Trophoblast cell (in vitro differentiated cells and primary cell): ENCODE measurements around the gene TSHR.

Source experiments
- DNase-seq, 2 donors: peaks; one replicate each; pipeline ENCODE4 v3.0.0-alpha.2; 2016
- H2AFZ ChIP-seq: 2 replicates; pipeline ENCODE4 v1.6.1; 2013; ENCODE audit warnings: low read length, moderate library complexity, mild to moderate bottlenecking; ENCODE audit not compliant: insufficient read depth, poor library complexity
- H2AK5ac ChIP-seq: 2 replicates; pipeline ENCODE4 v1.6.1; 2013; ENCODE audit warnings: mild to moderate bottlenecking, low read length
- H2BK120ac ChIP-seq: 2 replicates; pipeline ENCODE4 v1.6.1; 2013; ENCODE audit warnings: low read length, mild to moderate bottlenecking, moderate library complexity; ENCODE audit not compliant: insufficient read depth, poor library complexity
- H2BK12ac ChIP-seq: 2 replicates; pipeline ENCODE4 v1.6.1; 2013; ENCODE audit warnings: mild to moderate bottlenecking, low read length, moderate library complexity
- H2BK5ac ChIP-seq: 2 replicates; pipeline ENCODE4 v1.6.1; 2013; ENCODE audit warnings: low read length, low read depth, moderate library complexity, mild to moderate bottlenecking; ENCODE audit not compliant: poor library complexity
- H3K14ac ChIP-seq: 2 replicates; pipeline ENCODE4 v1.6.1; 2013; ENCODE audit warnings: mild to moderate bottlenecking, low read length
- H3K18ac ChIP-seq: 2 replicates; pipeline ENCODE4 v1.6.1; 2013; ENCODE audit warnings: mild to moderate bottlenecking, low read length
- H3K23ac ChIP-seq: 2 replicates; pipeline ENCODE4 v1.6.1; 2013; ENCODE audit warnings: low read length
- H3K27ac ChIP-seq: 2 replicates; pipeline ENCODE4 v1.5.1; 2013; ENCODE audit warnings: low read depth, mild to moderate bottlenecking, inconsistent platforms, low read length, moderate library complexity
- H3K27me3 ChIP-seq: 2 replicates; pipeline ENCODE4 v1.6.1; 2013; ENCODE audit warnings: inconsistent platforms, mild to moderate bottlenecking, low read length, moderate library complexity; ENCODE audit not compliant: insufficient read depth
- H3K36me3 ChIP-seq, 2 experiments: 1 replicate in 1 of 2; 2 replicates in 1 of 2; pipeline ENCODE4 v1.6.1; 2013; ENCODE audit warnings: low read length in 2 of 2, mild to moderate bottlenecking in 2 of 2, moderate library complexity in 1 of 2; ENCODE audit not compliant: insufficient read depth in 2 of 2, control insufficient read depth in 1 of 2
- H3K4ac ChIP-seq: 2 replicates; pipeline ENCODE4 v1.6.1; 2013; ENCODE audit warnings: low read depth, mild to moderate bottlenecking, low read length, moderate library complexity
- H3K4me1 ChIP-seq, 2 experiments: 1 replicate in 1 of 2; 2 replicates in 1 of 2; pipeline ENCODE4 v1.6.1; 2013; ENCODE audit warnings: low read length in 2 of 2, mild to moderate bottlenecking in 2 of 2, moderate library complexity in 1 of 2; ENCODE audit not compliant: insufficient read depth in 2 of 2, control insufficient read depth in 1 of 2
- H3K4me2 ChIP-seq: 2 replicates; pipeline ENCODE4 v1.6.1; 2013; ENCODE audit warnings: inconsistent platforms, mild to moderate bottlenecking, low read length, moderate library complexity
- H3K4me3 ChIP-seq: 2 replicates; pipeline ENCODE4 v1.5.1; 2013; ENCODE audit warnings: mild to moderate bottlenecking, low read depth, low read length, inconsistent platforms
- H3K79me1 ChIP-seq: one replicate; pipeline ENCODE4 v1.6.1; 2013; ENCODE audit warnings: low read length
- H3K79me2 ChIP-seq: 2 replicates; pipeline ENCODE4 v1.6.1; 2013; ENCODE audit warnings: low read length, mild to moderate bottlenecking; ENCODE audit not compliant: control insufficient read depth, insufficient read depth, poor library complexity
- H3K9ac ChIP-seq: 2 replicates; pipeline ENCODE4 v1.6.1; 2013; ENCODE audit warnings: mild to moderate bottlenecking, low read length
- H3K9me3 ChIP-seq: 2 replicates; pipeline ENCODE4 v1.6.1; 2013; ENCODE audit warnings: low read depth, mild to moderate bottlenecking, control low read depth, inconsistent platforms, low read length; ENCODE audit not compliant: insufficient read depth
- H4K12ac ChIP-seq: 2 replicates; pipeline ENCODE4 v1.6.1; 2013; ENCODE audit warnings: low read depth, mild to moderate bottlenecking, low read length, moderate library complexity
- H4K8ac ChIP-seq: 2 replicates; pipeline ENCODE4 v1.6.1; 2013; ENCODE audit warnings: low read depth, mild to moderate bottlenecking, low read length, moderate library complexity
- H4K91ac ChIP-seq: one replicate; pipeline ENCODE4 v1.6.1; 2013; ENCODE audit warnings: low read depth, mild to moderate bottlenecking, low read length, moderate library complexity
- WGBS: extraction: QIAGEN DNeasy Blood & Tissue Kit; methylation state at CpG from one replicate; pipeline ENCODE4 v1.1.7; 2013; ENCODE audit warnings: missing lambda C conversion rate; ENCODE audit not compliant: insufficient read length, insufficient coverage; ENCODE audit errors: extremely low coverage; 5-methylcytosine and 5-hydroxymethylcytosine counted together

The TSHR gene

DNA sequence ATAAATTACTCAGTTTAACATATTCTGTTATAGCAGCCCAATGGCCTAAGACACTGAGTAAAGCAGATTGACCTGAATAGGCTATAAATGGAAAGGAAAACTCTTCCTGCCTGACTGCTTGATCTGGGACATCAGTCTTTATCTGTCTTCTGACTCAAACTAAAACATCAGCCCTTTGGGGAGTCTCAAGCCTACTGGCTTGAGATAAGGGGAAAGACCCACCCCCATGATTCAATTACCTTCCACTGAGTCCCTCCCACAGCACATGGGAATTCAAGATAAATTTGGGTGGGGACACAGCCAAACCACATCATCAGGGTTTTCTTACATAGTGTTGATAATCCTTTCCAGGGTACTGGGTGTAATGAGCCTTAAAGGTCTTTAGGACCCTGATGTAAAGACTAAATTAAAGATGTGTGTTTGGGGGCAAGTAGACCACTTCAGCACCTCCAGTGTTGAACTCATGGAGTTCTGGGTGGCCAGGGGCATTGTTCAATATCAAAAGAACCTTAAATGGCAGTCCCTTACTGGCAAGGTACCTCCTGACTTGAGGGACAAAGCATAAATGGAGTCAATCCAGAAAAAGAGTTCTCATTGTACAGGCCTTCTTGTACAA is 67.8 kb downstream of the TSHR start:
- Histone ChIP-seq H3K18ac (no peak overlapping the region), H3K9me3 (no peaks in the 10 kb centered on the region), H3K79me1 (no peaks in the 10 kb centered on the region), H2AFZ (no peak overlapping the region), H3K14ac (no peak overlapping the region), H2AK5ac (no peak overlapping the region), H3K4me3 (no peak overlapping the region), H2BK12ac (no peak overlapping the region), H3K4me1 (no peaks in the 10 kb centered on the region), H3K79me2 (no peaks in the 10 kb centered on the region), H2BK120ac (no peak overlapping the region), H4K91ac (no peak overlapping the region), H4K8ac (no peak overlapping the region), H2BK5ac (no peak overlapping the region), H3K23ac (no peak overlapping the region), H3K4me2 (no peak overlapping the region), H3K4ac (no peak overlapping the region), H3K27ac (no peak overlapping the region), H4K12ac (no peak overlapping the region), H3K9ac (no peak overlapping the region), H3K36me3 (no peaks in the 10 kb centered on the region), H3K27me3 (no peaks in the 10 kb centered on the region)
- DNase-seq: no peak

DNA sequence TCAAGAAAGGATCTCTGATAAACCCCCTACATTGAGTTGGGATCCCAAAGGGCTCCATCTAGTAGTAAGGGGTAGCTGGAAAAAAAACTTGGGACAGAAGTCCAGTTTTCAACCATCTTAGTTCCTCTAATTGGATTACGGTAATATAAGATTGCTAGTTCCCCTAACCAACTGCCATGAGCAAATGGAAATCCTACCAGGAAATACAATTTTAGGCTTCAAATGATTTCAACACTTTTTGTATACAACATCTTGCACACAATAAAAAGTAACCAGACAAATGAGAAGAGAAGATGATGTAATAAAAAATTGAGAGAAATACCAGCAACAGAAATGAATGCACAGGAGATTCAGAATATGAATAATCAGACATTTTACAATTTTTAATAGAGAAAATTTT is 73.0 kb downstream of the TSHR start:
- Histone ChIP-seq H3K14ac (no peak overlapping the region), H4K91ac (no peak overlapping the region), H3K27ac (no peak overlapping the region), H3K79me1 (no peaks in the 10 kb centered on the region), H2BK12ac (no peak overlapping the region), H3K4me2 (no peak overlapping the region), H3K79me2 (no peaks in the 10 kb centered on the region), H4K8ac (no peak overlapping the region), H3K9me3 (no peaks in the 10 kb centered on the region), H3K4me1 (no peaks in the 10 kb centered on the region), H4K12ac (no peak overlapping the region), H2AFZ (no peak overlapping the region), H2BK5ac (no peak overlapping the region), H3K9ac (no peak overlapping the region), H3K4ac (no peak overlapping the region), H2AK5ac (no peak overlapping the region), H3K4me3 (no peak overlapping the region), H3K36me3 (no peaks in the 10 kb centered on the region), H2BK120ac (no peak overlapping the region), H3K23ac (no peak overlapping the region), H3K27me3 (no peaks in the 10 kb centered on the region), H3K18ac (no peak overlapping the region)
- WGBS: no CpG with 5 or more reads among the region's 1 CpG
- DNase-seq: no peak

DNA sequence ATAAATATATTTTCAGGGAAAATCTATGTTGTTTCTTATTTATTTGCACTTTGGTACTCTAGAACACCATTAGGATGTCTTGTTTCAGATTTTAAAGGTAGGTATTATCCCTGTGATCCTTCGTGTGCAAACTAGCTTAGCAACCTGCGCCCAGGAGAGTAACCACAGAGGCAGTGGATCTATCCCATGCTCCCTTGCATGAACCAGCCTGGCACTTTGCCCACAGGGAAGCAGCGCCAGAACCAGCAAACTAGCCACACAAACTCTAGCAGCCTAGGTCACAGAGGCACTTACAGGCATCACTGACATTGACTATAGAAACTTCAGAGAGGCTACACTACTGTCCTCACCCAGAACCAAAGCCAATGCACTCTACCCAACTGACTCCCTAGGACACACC is 76.1 kb downstream of the TSHR start:
- no CpG with 5 or more reads among the region's 3 CpGs for WGBS
- Histone ChIP-seq H3K9ac (no peak overlapping the region), H2BK120ac (no peak overlapping the region), H2BK12ac (no peak overlapping the region), H3K4me2 (no peak overlapping the region), H4K12ac (no peak overlapping the region), H3K36me3 (no peaks in the 10 kb centered on the region), H3K4me1 (no peaks in the 10 kb centered on the region), H2AK5ac (no peak overlapping the region), H4K91ac (no peak overlapping the region), H3K18ac (no peak overlapping the region), H3K14ac (no peak overlapping the region), H3K4me3 (no peak overlapping the region), H3K4ac (no peak overlapping the region), H3K79me2 (no peaks in the 10 kb centered on the region), H3K9me3 (peaks cover 2% of the 10 kb centered on the region), H3K23ac (no peak overlapping the region), H3K27me3 (no peaks in the 10 kb centered on the region), H3K79me1 (no peaks in the 10 kb centered on the region), H4K8ac (no peak overlapping the region), H2AFZ (no peak overlapping the region), H3K27ac (no peak overlapping the region), H2BK5ac (no peak overlapping the region)
- no peak for DNase-seq

DNA sequence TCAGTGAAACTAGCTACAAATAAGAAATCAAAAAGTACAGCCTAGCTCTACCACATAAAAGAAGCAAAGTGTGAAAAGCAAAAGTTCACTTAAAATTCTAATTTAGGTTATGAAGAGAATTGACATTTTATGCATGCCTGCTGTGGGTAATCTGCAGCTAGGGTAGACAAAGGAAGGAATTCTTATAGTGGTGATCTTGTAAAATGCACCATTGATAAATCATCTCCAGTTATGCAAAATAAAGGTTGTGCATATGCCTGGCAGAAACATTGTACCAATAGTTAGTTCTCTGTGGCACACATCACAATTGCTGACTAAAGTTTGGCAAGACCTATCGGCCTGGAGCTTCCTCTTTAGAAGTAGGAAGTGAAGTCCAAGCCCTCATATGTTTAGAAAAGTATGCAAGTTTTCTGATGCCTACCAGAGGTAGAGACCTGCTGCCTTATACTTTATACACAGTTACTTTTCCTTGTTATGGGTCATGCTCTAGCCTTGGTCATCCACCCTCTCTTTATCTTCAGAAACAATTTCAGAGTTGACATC is 78.3 kb downstream of the TSHR start:
- no peak overlapping the region for H2BK5ac ChIP-seq
- H3K27me3 ChIP-seq: no peaks in the 10 kb centered on the region
- no peak overlapping the region for H3K9ac ChIP-seq
- H3K4ac ChIP-seq: no peak overlapping the region
- no peak overlapping the region for H2AFZ ChIP-seq
- peaks cover 2% of the 10 kb centered on the region for H3K9me3 ChIP-seq
- no peak overlapping the region for H3K27ac ChIP-seq
- H2BK120ac ChIP-seq: no peak overlapping the region
- no peak overlapping the region for H4K91ac ChIP-seq
- peak in 1 of 2 donors; percentile 15 for DNase-seq
- H3K36me3 ChIP-seq: no peaks in the 10 kb centered on the region
- H2AK5ac ChIP-seq: no peak overlapping the region
- H3K23ac ChIP-seq: no peak overlapping the region
- WGBS: no CpG with 5 or more reads among the region's 1 CpG
- no peak overlapping the region for H3K4me2 ChIP-seq
- no peak overlapping the region for H4K12ac ChIP-seq
- no peaks in the 10 kb centered on the region for H3K79me1 ChIP-seq
- H3K18ac ChIP-seq: no peak overlapping the region
- no peak overlapping the region for H3K4me3 ChIP-seq
- H3K14ac ChIP-seq: no peak overlapping the region
- H3K4me1 ChIP-seq: no peaks in the 10 kb centered on the region
- no peaks in the 10 kb centered on the region for H3K79me2 ChIP-seq
- no peak overlapping the region for H4K8ac ChIP-seq
- no peak overlapping the region for H2BK12ac ChIP-seq
